SK-N-MC (cell line): Measurements from ENCODE around the gene TPRG1.

Experiments
- DNase-seq: peaks from one replicate; pipeline ENCODE4 v3.0.0-alpha.2; 2011; ENCODE audit warnings: low read depth, low spot score
- H3K27ac ChIP-seq: fragments of 200-600 bp; sonication (generic); 2 replicates; pipeline ENCODE4 v1.5.1; 2016; ENCODE audit warnings: mixed run types
- H3K36me3 ChIP-seq: fragments of 200-600 bp; sonication (generic); 2 replicates; pipeline ENCODE4 v1.6.1; 2017; ENCODE audit warnings: antibody characterized with exemption, low read length, mixed read lengths; ENCODE audit not compliant: insufficient read depth
- H3K4me3 ChIP-seq: fragments of 200-600 bp; sonication (generic); 2 replicates; pipeline ENCODE4 v1.5.1; 2016
- H3K9ac ChIP-seq: fragments of 200-600 bp; sonication (generic); 2 replicates; pipeline ENCODE4 v1.8.0; 2017; ENCODE audit warnings: mixed run types, mixed read lengths; ENCODE audit not compliant: insufficient read length
- H3K9me3 ChIP-seq: fragments of 200-600 bp; sonication (generic); 2 replicates; pipeline ENCODE4 v1.6.1; 2017; ENCODE audit warnings: low read depth, mild to moderate bottlenecking, antibody characterized with exemption, low read length, moderate library complexity, mixed read lengths
- EZH2 ChIP-seq: fragments of 200-600 bp; sonication (generic); IDR thresholded peaks from one replicate; pipeline ENCODE4 v1.6.1; 2017; ENCODE audit warnings: antibody characterized with exemption
- FOXP2 ChIP-seq: optimal IDR thresholded peaks from 2 replicates; pipeline ENCODE3; 2011; ENCODE audit warnings: mild to moderate bottlenecking, moderate library complexity; ENCODE audit not compliant: insufficient read depth; ENCODE audit errors: extremely low read length, control extremely low read depth
- POLR2AphosphoS5 ChIP-seq: IDR thresholded peaks from 2 replicates; pipeline ENCODE4 v1.6.1; 2012; ENCODE audit warnings: mild to moderate bottlenecking, low read depth, low read length, borderline replicate concordance

Gene TPRG1

GRCh38 chr3:189273736-189274135, 102.0 kb downstream of the TPRG1 start:
- Histone ChIP-seq H3K4me3 (no peak overlapping the region), H3K36me3 (no peaks in the 10 kb centered on the region), H3K9ac (peak overlapping the region; percentile 83), H3K27ac (peak overlapping the region; percentile 100), H3K9me3 (no peaks in the 10 kb centered on the region)
- no peak for DNase-seq
- TF ChIP-seq FOXP2 = no peak
- TF ChIP-seq EZH2 = no peak
- no peak for TF ChIP-seq POLR2AphosphoS5

- no peak for DNase-seq
- TF ChIP-seq FOXP2 = no peak
- no peak for TF ChIP-seq POLR2AphosphoS5
- no peak for TF ChIP-seq EZH2
- Histone ChIP-seq H3K36me3 (no peaks in the 10 kb centered on the region), H3K9me3 (no peaks in the 10 kb centered on the region), H3K4me3 (no peak overlapping the region), H3K9ac (peak overlapping the region; percentile 25), H3K27ac (peak overlapping the region; percentile 100)
Measured at GRCh38 chr3:189275182-189275581, 103.4 kb downstream of the TPRG1 start.

GRCh38 chr3:189275852-189276251, 104.1 kb downstream of the TPRG1 start:
- DNase-seq = no peak

GRCh38 chr3:189276444-189277219, 104.9 kb downstream of the TPRG1 start:
- Histone ChIP-seq H3K4me3 (peak overlapping the region; percentile 49), H3K27ac (peak overlapping the region; percentile 100), H3K9me3 (no peaks in the 10 kb centered on the region), H3K9ac (peak overlapping the region; percentile 80), H3K36me3 (no peaks in the 10 kb centered on the region)
- DNase-seq = peak; percentile 94
- TF ChIP-seq EZH2 = no peak
- TF ChIP-seq POLR2AphosphoS5 = no peak; the same call in 1 of the 2 replicates
- no peak for TF ChIP-seq FOXP2

More at GRCh38 chr3:189275852-189276251, 104.1 kb downstream of the TPRG1 start:
- H3K27ac ChIP-seq = peak overlapping the region; percentile 100
- H3K9ac ChIP-seq = peak overlapping the region; percentile 80
- H3K36me3 ChIP-seq = no peaks in the 10 kb centered on the region
- no peak for TF ChIP-seq POLR2AphosphoS5
- no peak for TF ChIP-seq EZH2
- no peak for TF ChIP-seq FOXP2
- no peak overlapping the region; the same call in 1 of the 2 replicates for H3K4me3 ChIP-seq
- H3K9me3 ChIP-seq = no peaks in the 10 kb centered on the region

GRCh38 chr3:189277711-189278110, 105.9 kb downstream of the TPRG1 start:
- Histone ChIP-seq H3K36me3 (no peaks in the 10 kb centered on the region), H3K9me3 (no peaks in the 10 kb centered on the region), H3K4me3 (no peak overlapping the region), H3K27ac (peak overlapping the region; percentile 100), H3K9ac (peak overlapping the region; percentile 80)
- no peak for DNase-seq
- TF ChIP-seq EZH2 (no peak), FOXP2 (no peak), POLR2AphosphoS5 (no peak; the same call in 1 of the 2 replicates)

- Histone ChIP-seq H3K4me3 (no peak overlapping the region), H3K27ac (peak overlapping the region; percentile 100), H3K9ac (peak overlapping the region; percentile 80), H3K9me3 (no peaks in the 10 kb centered on the region), H3K36me3 (no peaks in the 10 kb centered on the region)
- no peak for TF ChIP-seq EZH2
- no peak for TF ChIP-seq POLR2AphosphoS5
- no peak for TF ChIP-seq FOXP2
- DNase-seq = no peak
Measured at GRCh38 chr3:189278221-189278620, 106.5 kb downstream of the TPRG1 start.

- no peak for TF ChIP-seq EZH2
- no peak for TF ChIP-seq FOXP2
- TF ChIP-seq POLR2AphosphoS5 = no peak
- DNase-seq = no peak
- peak overlapping the region; percentile 22 for H3K9ac ChIP-seq
- no peaks in the 10 kb centered on the region for H3K9me3 ChIP-seq
- H3K27ac ChIP-seq = peak overlapping the region; percentile 69
- H3K4me3 ChIP-seq = no peak overlapping the region
- no peaks in the 10 kb centered on the region for H3K36me3 ChIP-seq
Measured at GRCh38 chr3:189282189-189282588, 110.4 kb downstream of the TPRG1 start.

- Histone ChIP-seq H3K4me3 (no peak overlapping the region), H3K27ac (peak overlapping the region; percentile 69), H3K36me3 (no peaks in the 10 kb centered on the region), H3K9ac (peak overlapping the region; percentile 22), H3K9me3 (no peaks in the 10 kb centered on the region)
- TF ChIP-seq EZH2 (no peak), FOXP2 (no peak), POLR2AphosphoS5 (no peak)
- DNase-seq = no peak
Measured at GRCh38 chr3:189282741-189283140, 111.0 kb downstream of the TPRG1 start.
